ENCODE data around the gene GPC5. TPM values are rescaled to one million over a fixed set of nuclear protein-coding genes. Genes with fewer than 3 reads are reported as not detected.
"Not testable (repeated sequence)": the region's sequence is repeated elsewhere in the genome, so short reads cannot be mapped to it uniquely, and the experiment has no call there.

GPC5 gene
- total and polyA plus RNA-seq, 9 donors, result 0.10 to 1.5 (median 0.38) TPM

DNA sequence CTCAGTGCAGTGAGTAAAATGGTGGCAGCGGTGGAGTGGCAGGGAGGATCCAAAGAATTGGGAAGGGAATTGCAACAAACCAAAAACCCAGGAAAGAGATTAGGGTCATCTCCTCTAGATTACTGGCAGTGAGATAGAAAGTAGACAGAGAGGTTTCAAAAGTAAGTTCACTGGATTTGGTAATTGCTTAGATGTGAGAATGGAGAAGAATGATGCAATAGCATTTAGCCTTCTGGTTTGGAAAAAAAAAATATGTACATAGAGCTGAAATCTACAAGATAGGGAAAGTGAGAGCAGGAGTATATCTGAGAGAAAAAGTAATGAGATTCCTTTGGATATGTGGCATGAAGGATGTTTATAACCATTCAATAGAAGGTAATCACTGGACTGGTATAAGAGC lies 1345.6 kb downstream of the GPC5 start:
- Histone ChIP-seq H3K4me3 (no peak overlapping the region), H3K36me3 (no peaks in the 10 kb centered on the region), H3K4me1 (ENCODE audit: insufficient read depth) (no peaks in the 10 kb centered on the region), H3K27me3 (no peaks in the 10 kb centered on the region), H3K9me3 (no peaks in the 10 kb centered on the region), H3K27ac (no peak overlapping the region)
- intact Hi-C loops (cut with DNase I), result no loop called here
- DNase-seq, result no peak
- TF ChIP-seq POLR2A (IDR thresholded peaks at IDR 0.05) (no peak), EP300 (IDR thresholded peaks at IDR 0.05) (no peak)
- TF ChIP-seq, protein P1, sequence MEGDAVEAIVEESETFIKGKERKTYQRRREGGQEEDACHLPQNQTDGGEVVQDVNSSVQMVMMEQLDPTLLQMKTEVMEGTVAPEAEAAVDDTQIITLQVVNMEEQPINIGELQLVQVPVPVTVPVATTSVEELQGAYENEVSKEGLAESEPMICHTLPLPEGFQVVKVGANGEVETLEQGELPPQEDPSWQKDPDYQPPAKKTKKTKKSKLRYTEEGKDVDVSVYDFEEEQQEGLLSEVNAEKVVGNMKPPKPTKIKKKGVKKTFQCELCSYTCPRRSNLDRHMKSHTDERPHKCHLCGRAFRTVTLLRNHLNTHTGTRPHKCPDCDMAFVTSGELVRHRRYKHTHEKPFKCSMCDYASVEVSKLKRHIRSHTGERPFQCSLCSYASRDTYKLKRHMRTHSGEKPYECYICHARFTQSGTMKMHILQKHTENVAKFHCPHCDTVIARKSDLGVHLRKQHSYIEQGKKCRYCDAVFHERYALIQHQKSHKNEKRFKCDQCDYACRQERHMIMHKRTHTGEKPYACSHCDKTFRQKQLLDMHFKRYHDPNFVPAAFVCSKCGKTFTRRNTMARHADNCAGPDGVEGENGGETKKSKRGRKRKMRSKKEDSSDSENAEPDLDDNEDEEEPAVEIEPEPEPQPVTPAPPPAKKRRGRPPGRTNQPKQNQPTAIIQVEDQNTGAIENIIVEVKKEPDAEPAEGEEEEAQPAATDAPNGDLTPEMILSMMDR (IDR thresholded peaks at IDR 0.05), result no peak
- WGBS, 3 donors, result 87 to 98% (median 97%) methylated on average over 1 of the region's 1 CpG

DNA sequence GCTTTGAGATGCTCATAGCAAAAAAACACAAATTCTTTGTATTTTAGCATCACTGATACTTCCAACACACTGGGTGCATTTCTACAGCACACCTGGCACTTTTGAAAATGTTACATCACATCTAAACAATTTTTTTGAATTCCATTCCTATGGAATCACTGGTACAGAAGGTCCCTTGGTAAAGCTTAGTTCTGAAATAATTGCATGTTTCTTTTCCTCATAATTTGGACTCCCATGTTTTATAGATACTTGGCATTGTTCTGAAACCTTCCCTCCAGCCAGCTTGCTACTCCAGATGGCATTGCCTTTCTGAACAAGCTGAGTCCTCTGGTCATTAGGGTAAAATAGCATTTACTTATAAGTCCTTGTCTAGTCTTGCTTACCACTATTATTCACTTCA lies 1346.8 kb downstream of the GPC5 start:
- no peaks in the 10 kb centered on the region for H3K27me3 ChIP-seq
- H3K27ac ChIP-seq, result no peak overlapping the region
- H3K4me3 ChIP-seq, result no peak overlapping the region
- H3K4me1 ChIP-seq (ENCODE audit: insufficient read depth), result no peaks in the 10 kb centered on the region
- intact Hi-C loops (cut with DNase I), result no loop called here
- DNase-seq, result no peak
- H3K9me3 ChIP-seq, result no peaks in the 10 kb centered on the region
- no peaks in the 10 kb centered on the region for H3K36me3 ChIP-seq
- TF ChIP-seq, protein P1 (IDR thresholded peaks at IDR 0.05), result no peak
- TF ChIP-seq POLR2A (IDR thresholded peaks at IDR 0.05), result no peak
- no peak for TF ChIP-seq EP300 (IDR thresholded peaks at IDR 0.05)

DNA sequence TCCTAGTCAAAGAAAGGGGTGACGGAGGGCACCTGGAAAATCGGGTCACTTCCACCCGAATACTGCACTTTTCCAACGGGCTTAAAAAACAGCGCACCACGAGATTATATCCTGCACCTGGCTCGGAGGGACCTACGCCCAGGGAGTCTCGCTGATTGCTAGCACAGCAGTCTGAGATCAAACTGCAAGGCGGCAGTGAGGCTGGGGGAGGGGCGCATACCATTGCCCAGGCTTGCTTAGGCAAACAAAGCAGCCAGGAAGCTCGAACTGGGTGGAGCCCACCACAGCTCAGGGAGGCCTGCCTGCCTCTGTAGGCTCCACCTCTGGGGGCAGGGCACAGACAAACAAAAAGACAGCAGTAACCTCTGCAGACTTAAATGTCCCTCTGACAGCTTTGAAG lies 1354.3 kb downstream of the GPC5 start:
- not testable (repeated sequence) for H3K4me1 ChIP-seq (ENCODE audit: insufficient read depth)

DNA sequence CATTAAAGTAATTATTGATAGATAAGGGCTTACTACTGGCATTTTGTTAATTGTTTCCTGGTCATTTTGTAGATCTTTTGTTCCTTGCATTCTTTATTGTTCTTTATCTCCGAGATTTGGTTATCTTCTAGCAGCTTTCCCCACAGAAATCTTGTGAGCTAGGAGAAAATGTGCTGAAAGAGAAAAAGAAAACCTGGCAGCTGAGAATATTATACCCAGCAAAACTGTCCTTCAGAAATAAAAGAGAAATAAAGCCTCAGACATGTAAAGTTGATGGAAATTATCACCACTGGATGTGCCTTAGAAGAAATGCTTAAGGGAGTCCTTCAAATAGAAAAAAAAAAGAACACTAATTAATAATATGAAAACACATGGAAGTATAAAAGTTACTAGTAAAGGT lies 1363.3 kb downstream of the GPC5 start:
- H3K27me3 ChIP-seq, result no peaks in the 10 kb centered on the region
- no peaks in the 10 kb centered on the region for H3K4me1 ChIP-seq (ENCODE audit: insufficient read depth)
- H3K36me3 ChIP-seq, result no peaks in the 10 kb centered on the region
- no peak for DNase-seq
- no peaks in the 10 kb centered on the region for H3K9me3 ChIP-seq
- no peak overlapping the region for H3K4me3 ChIP-seq
- no peak overlapping the region for H3K27ac ChIP-seq
- 60 to 72% (median 65%) methylated on average over 1 of the region's 1 CpG for WGBS, 3 donors
- TF ChIP-seq EP300 (IDR thresholded peaks at IDR 0.05) (no peak), POLR2A (IDR thresholded peaks at IDR 0.05) (no peak)
- TF ChIP-seq, protein P1 (IDR thresholded peaks at IDR 0.05), result no peak
- intact Hi-C loops (cut with DNase I), result no loop called here

More for the DNA sequence above, 1354.3 kb downstream of the GPC5 start:
- intact Hi-C loops (cut with DNase I); H3K4me3 ChIP-seq; H3K27me3 ChIP-seq; H3K9me3 ChIP-seq; DNase-seq; H3K36me3 ChIP-seq; H3K27ac ChIP-seq: not testable (repeated sequence)
- WGBS, 3 donors, result 84 to 85% (median 85%) methylated on average over 12 of the region's 12 CpGs

DNA sequence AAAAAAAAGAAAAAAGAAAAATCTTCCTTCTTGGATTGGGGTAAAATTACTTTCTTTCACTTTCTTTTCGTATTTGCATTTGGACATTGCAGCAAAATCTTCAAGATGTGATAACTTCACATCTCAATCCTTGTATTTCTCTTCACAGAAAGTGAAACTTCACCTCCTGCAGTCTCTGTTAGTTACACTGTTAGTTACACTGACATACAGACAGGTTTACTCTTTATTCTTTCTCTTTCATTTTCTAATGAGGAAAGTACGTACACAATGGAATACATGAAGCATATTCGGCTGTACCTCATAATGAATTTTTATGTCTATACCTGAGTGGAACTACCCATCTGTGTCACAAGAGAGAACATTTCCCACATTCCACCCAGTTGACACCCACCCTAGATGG lies 1369.0 kb downstream of the GPC5 start:
- H3K27me3 ChIP-seq, result no peaks in the 10 kb centered on the region
- TF ChIP-seq EP300 (IDR thresholded peaks at IDR 0.05), result no peak
- no peaks in the 10 kb centered on the region for H3K9me3 ChIP-seq
- no peak overlapping the region for H3K4me3 ChIP-seq
- no peak overlapping the region for H3K27ac ChIP-seq
- WGBS, 3 donors, result 61 to 75% (median 64%) methylated on average over 3 of the region's 3 CpGs
- no peaks in the 10 kb centered on the region for H3K4me1 ChIP-seq (ENCODE audit: insufficient read depth)
- no peak for DNase-seq
- no peaks in the 10 kb centered on the region for H3K36me3 ChIP-seq
- intact Hi-C loops (cut with DNase I), result no loop called here

DNA sequence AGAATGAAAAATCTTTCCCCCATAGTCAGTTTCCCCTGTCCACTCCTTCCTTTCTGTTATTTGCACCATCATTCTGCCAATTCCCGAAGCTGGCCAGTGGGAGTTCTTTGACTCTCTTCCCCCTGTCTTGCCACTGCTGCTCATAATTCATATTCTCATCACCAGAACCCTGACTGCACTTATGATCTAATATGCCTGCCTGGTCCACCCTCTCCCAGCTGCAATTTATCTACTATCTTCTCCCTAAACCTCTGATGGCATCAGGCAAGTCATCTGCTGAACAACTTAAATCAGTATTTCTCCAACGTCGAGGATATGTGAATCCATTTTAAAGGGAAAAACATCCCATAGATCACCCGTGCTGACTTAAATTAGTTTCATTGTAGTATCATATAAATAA lies 1370.2 kb downstream of the GPC5 start:
- H3K36me3 ChIP-seq, result no peaks in the 10 kb centered on the region
- no peak for DNase-seq
- H3K9me3 ChIP-seq, result no peaks in the 10 kb centered on the region
- TF ChIP-seq POLR2A (IDR thresholded peaks at IDR 0.05) (no peak), EP300 (IDR thresholded peaks at IDR 0.05) (no peak)
- TF ChIP-seq, protein P1 (IDR thresholded peaks at IDR 0.05), result no peak
- no peaks in the 10 kb centered on the region for H3K27me3 ChIP-seq
- intact Hi-C loops (cut with DNase I), result no loop called here
- 61 to 71% (median 69%) methylated on average over 4 of the region's 4 CpGs for WGBS, 3 donors
- H3K27ac ChIP-seq, result no peak overlapping the region
- no peaks in the 10 kb centered on the region for H3K4me1 ChIP-seq (ENCODE audit: insufficient read depth)
- H3K4me3 ChIP-seq, result no peak overlapping the region

All from ovary (tissue), 9 donors.